K562 (cell line): ENCODE measurements around the gene CEP295NL. TPM values are rescaled to one million over a fixed set of nuclear protein-coding genes. Genes with fewer than 3 reads are reported as not detected.

Experiments
- CCAR2 ChIP-seq: fragments of 200-400 bp; formaldehyde crosslinking; IDR thresholded peaks from 2 replicates; pipeline ENCODE4 v1.6.1; 2017; ENCODE audit warnings: mild to moderate bottlenecking, low read depth, low read length
- CEBPG ChIP-seq, 3 experiments: fragments of 200-800 bp in 1 of 3; sonication (Bioruptor generic) in 1 of 3; sonication (generic) in 1 of 3; formaldehyde crosslinking in 1 of 3; IDR thresholded peaks in 2 of 3; conservative IDR thresholded peaks in 1 of 3; 2 replicates each; pipeline versions ENCODE4 v1.6.1 to v1.8.0; 2016 to 2022; ENCODE audit warnings: missing compliant biosample characterization in 2 of 3, missing genetic modification characterization in 2 of 3, mild to moderate bottlenecking in 1 of 3, missing genetic modification reagents in 1 of 3
- EP400 ChIP-seq: fragments of 450-650 bp; IDR thresholded peaks from 2 replicates; pipeline ENCODE4 v1.6.1; 2017; ENCODE audit warnings: antibody characterized with exemption, mild to moderate bottlenecking, moderate library complexity
- ERF ChIP-seq: fragments of 450-650 bp; formaldehyde crosslinking; IDR thresholded peaks from 2 replicates; pipeline ENCODE4 v1.4.0; 2020; ENCODE audit warnings: mild to moderate bottlenecking, mixed read lengths
- FOXJ2 ChIP-seq: fragments of 200-800 bp; sonication (Bioruptor generic); IDR thresholded peaks from 2 replicates; pipeline ENCODE4 v1.6.1; 2016; ENCODE audit warnings: missing genetic modification characterization, missing compliant biosample characterization
- MAZ ChIP-seq, 2 experiments: fragments of 450-650 bp in 1 of 2; sonication (generic) in 1 of 2; formaldehyde crosslinking; IDR thresholded peaks in 1 of 2; conservative IDR thresholded peaks in 1 of 2; 2 replicates each; pipeline versions ENCODE4 v1.4.0 to v1.5.0; 2020; ENCODE audit warnings: mild to moderate bottlenecking in 1 of 2, missing genetic modification reagents in 1 of 2
- RB1 ChIP-seq: fragments of 450-650 bp; IDR thresholded peaks from 2 replicates; pipeline ENCODE4 v1.6.1; 2017; ENCODE audit warnings: low read depth, mild to moderate bottlenecking
- RBM22 ChIP-seq: fragments of 200-400 bp; formaldehyde crosslinking; IDR thresholded peaks from 2 replicates; pipeline ENCODE4 v1.6.1; 2018; ENCODE audit warnings: low read length, low read depth; ENCODE audit not compliant: poor library complexity, severe bottlenecking
- SLC30A9 ChIP-seq: fragments of 250-450 bp; sonication (Bioruptor Pico); IDR thresholded peaks from 2 replicates; pipeline ENCODE4 v1.8.0; 2022; ENCODE audit warnings: mild to moderate bottlenecking, moderate library complexity
- SRSF3 ChIP-seq: fragments of 200-400 bp; formaldehyde crosslinking; IDR thresholded peaks from 2 replicates; pipeline ENCODE4 v1.6.1; 2016; ENCODE audit warnings: mild to moderate bottlenecking, low read length, moderate library complexity; ENCODE audit not compliant: insufficient read depth
- ZNF717 ChIP-seq: fragments of 250-450 bp; sonication (Bioruptor Pico); IDR thresholded peaks from 2 replicates; pipeline ENCODE4 v1.5.0; 2021
- polyA plus RNA-seq, 8 experiments: library from polyadenylated mRNA; depleted of rRNA in 4 of 8; stranded (reverse) in 5 of 8; unstranded in 3 of 8; fragments of >200 nt; fragmentation: Nextera tagmentation in 2 of 8; fragmentation: Illumina TruSeq in 1 of 8; extraction: Ambion mirVana in 2 of 8; extraction: Trizol in 1 of 8; gene quantifications; 2 replicates each; pipeline versions ENCODE4 v1.2.1 to v1.2.3, GENCODE V29; 2011 to 2014; ENCODE audit warnings: inconsistent platforms in 1 of 8, missing spikeins in 1 of 8
- total RNA-seq, 7 experiments: library from RNA; depleted of rRNA in 6 of 7; stranded (reverse); fragments of >200 nt in 6 of 7; fragmentation: Illumina TruSeq in 2 of 7; extraction: Trizol in 2 of 7; gene quantifications; 2 replicates each; pipeline versions ENCODE4 v1.2.1 to v1.2.3, GENCODE V29; 2011 to 2021; ENCODE audit warnings: low replicate concordance in 1 of 7
- TF ChIP-seq, protein P1 (sequence below): sonication (generic); formaldehyde crosslinking; IDR thresholded peaks from 2 replicates; pipeline ENCODE4 v1.8.0; 2022; ENCODE audit warnings: mild to moderate bottlenecking, missing genetic modification reagents

Gene CEP295NL
- total and polyA plus RNA-seq, 9 of the 15 experiments (the other 6 are each of a cell fraction or from before 2014, with no cell fraction given), result not detected

DNA sequence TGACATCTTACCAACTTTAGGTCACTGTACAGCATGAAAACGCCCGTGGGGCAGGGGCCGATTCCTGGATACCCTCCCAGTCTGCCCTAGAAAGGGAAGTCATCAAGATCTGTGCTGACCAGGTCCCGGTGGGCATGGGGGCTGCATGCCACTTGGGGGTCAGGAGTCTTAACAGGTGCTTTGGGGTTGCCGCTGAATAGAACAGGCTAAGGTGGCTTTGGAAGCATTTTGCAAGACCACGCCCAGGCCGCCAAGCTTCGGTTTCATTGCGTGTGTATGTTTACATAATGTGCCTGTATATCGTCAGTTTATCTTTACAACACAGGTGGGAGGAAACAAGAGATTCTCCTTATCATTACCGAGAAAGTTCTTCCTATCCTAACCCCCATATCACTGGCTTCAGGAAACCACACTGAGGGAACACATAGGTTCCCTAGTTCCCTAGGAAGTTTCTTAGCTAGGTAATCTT, 49.0 kb downstream of the CEP295NL start (continued):
- peak in 1 of 2 experiments; percentile 29; a peak in 1 of 4 replicates for TF ChIP-seq MAZ (CRISPR knock-in tag; conservative IDR thresholded peaks at IDR 0.05 in 1 of 2, IDR thresholded peaks at IDR 0.05 in 1 of 2)
- no peak for TF ChIP-seq EP400
- TF ChIP-seq ERF (CRISPR knock-in tag), result no peak
- TF ChIP-seq SRSF3, result no peak
- no peak for TF ChIP-seq CCAR2
- TF ChIP-seq RBM22, result no peak
- no peak for TF ChIP-seq FOXJ2 (tag)
- TF ChIP-seq CEBPG (CRISPR knock-in tag; IDR thresholded peaks at IDR 0.05), result no peak
- TF ChIP-seq CEBPG (tag; conservative IDR thresholded peaks at IDR 0.05 in 1 of 2, IDR thresholded peaks at IDR 0.05 in 1 of 2), result 0 out of 4 replicates have a peak, but pooled peaks of 1 of the 2 experiments have one; percentile 20
- TF ChIP-seq ZNF717, result no peak
- TF ChIP-seq, protein P1, sequence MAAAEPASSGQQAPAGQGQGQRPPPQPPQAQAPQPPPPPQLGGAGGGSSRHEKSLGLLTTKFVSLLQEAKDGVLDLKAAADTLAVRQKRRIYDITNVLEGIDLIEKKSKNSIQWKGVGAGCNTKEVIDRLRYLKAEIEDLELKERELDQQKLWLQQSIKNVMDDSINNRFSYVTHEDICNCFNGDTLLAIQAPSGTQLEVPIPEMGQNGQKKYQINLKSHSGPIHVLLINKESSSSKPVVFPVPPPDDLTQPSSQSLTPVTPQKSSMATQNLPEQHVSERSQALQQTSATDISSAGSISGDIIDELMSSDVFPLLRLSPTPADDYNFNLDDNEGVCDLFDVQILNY (CRISPR knock-in tag), result no peak
- no peak for TF ChIP-seq SLC30A9 (CRISPR knock-in tag)
- TF ChIP-seq RB1, result peak; percentile 37; the same call in 1 of the 2 replicates
